Kidney (tissue), 14 donors: Measurements from ENCODE around the gene DSG2. TPM values are rescaled to one million over a fixed set of nuclear protein-coding genes. Genes with fewer than 3 reads are reported as not detected.
A peak's percentile ranks its signal among the peaks of the same experiment; 100 is the strongest.
"Not testable (repeated sequence)": the region's sequence is repeated elsewhere in the genome, so short reads cannot be mapped to it uniquely, and the experiment has no call there.

Source experiments
- DNase-seq, 5 donors: peaks; one replicate each; pipeline ENCODE4 v3.0.0-alpha.2; 2013 to 2020
- FAIRE-seq: peaks from 2 replicates; lab custom pipeline; 2012; peaks lifted over from hg19 to GRCh38; lab: Jason Lieb, UNC
- H3K27ac ChIP-seq, 2 donors: one replicate each; pipeline ENCODE4 v1.7.0; 2013; ENCODE audit warnings: low read depth in 2 of 2, low read length in 2 of 2, inconsistent platforms in 1 of 2
- H3K27me3 ChIP-seq: one replicate; pipeline ENCODE4 v1.7.1; 2013; ENCODE audit warnings: low read length, inconsistent platforms; ENCODE audit not compliant: control insufficient read depth, insufficient read depth
- H3K36me3 ChIP-seq, 3 donors: one replicate each; pipeline versions ENCODE4 v1.7.0 to v1.7.1; 2013; ENCODE audit warnings: low read length in 3 of 3, control low read depth in 1 of 3, inconsistent platforms in 1 of 3; ENCODE audit not compliant: insufficient read depth in 3 of 3, control insufficient read depth in 2 of 3
- H3K4me1 ChIP-seq, 3 donors: one replicate each; pipeline versions ENCODE4 v1.7.0 to v1.7.1; 2013; ENCODE audit warnings: low read length in 3 of 3, inconsistent platforms in 1 of 3, low read depth in 1 of 3; ENCODE audit not compliant: control insufficient read depth in 2 of 3, insufficient read depth in 2 of 3
- H3K4me3 ChIP-seq, 3 donors: one replicate each; pipeline versions ENCODE4 v1.7.0 to v1.8.1; 2013; ENCODE audit warnings: low read length in 3 of 3, control low read depth in 1 of 3, inconsistent platforms in 1 of 3
- H3K9ac ChIP-seq, 3 donors: one replicate each; pipeline versions ENCODE4 v1.7.0 to v1.7.1; 2013; ENCODE audit warnings: low read length in 3 of 3, control low read depth in 1 of 3, inconsistent platforms in 1 of 3
- H3K9me3 ChIP-seq, 3 donors: one replicate each; pipeline versions ENCODE4 v1.7.0 to v1.7.1; 2013; ENCODE audit warnings: low read length in 3 of 3, control low read depth in 1 of 3, inconsistent platforms in 1 of 3; ENCODE audit not compliant: control insufficient read depth in 2 of 3, insufficient read depth in 1 of 3
- CTCF ChIP-seq: IDR thresholded peaks from 3 replicates; pipeline ENCODE4 v1.5.1; 2012; ENCODE audit warnings: mild to moderate bottlenecking, moderate library complexity, borderline replicate concordance; ENCODE audit not compliant: insufficient read depth; ENCODE audit errors: extremely low read depth
- intact Hi-C: fragments of 100-400 bp; cut with DNase I; formaldehyde crosslinking; loops from one replicate; pipeline ENCODE4 v1.11.1; 2022
- polyA plus RNA-seq: library from polyadenylated mRNA; stranded (reverse); fragments of 350-450 nt; fragmentation: Illumina TruSeq; extraction: RNeasy Lipid Tissue Mini Kit (QIAGEN cat#74804); gene quantifications from one replicate; pipeline ENCODE4 v1.2.3, GENCODE V29; 2014; ENCODE audit warnings: low read depth, low replicate concordance; ENCODE audit not compliant: insufficient read depth
- total RNA-seq: library from RNA; stranded (reverse); fragmentation: NEBNext Ultra II Directional; extraction: Animal tissue kit (Norgen Biotek cat#: 25700); gene quantifications from one replicate; pipeline ENCODE4 v1.2.1, GENCODE V29; 2021
- donor health status: control.
- donor health status: control.
- donor health status: control.
- donor health status: control.
- donor health status: control.
- donor health status: DM: yes; HTN: yes; CAD: no.
- donor health status: Normal renal cell carcinoma (clear cell type).

Gene DSG2
- total and polyA plus RNA-seq, 2 donors from 2014 or later: 20.5 to 63.0 TPM

DNA sequence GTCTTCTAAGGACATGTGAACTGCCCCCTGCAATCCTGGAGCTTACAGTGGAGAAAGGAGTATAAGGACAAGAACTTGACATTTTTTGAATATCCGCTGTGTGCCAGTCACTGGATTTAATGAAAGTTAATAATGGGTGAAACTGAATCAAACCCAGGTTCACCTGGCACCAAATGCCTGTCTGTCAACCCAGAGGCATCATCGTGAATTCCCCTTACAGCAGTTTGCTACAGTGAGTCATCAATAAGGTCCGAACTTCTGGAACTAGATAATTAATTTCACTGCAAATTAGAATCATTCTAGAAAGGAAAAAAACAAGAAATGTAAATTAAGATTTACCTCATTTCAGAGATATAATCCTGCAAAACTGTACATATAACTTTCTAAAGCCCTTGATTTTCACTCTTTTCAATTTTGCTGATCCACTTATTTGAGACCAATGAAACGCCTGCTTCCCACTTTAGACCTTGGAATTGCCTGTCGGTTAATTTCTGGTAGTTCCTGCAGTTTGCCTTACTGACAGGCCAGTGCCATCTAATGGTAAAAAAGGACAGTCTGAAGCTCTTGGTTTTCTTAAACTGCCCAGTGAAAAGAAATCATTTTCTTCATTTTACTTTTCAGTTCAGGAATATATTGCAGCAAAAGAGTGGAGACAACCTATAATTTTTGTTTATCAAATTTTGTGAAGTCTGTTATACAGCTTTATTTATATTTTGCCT lies 8.2 kb downstream of the DSG2 start:
- Histone ChIP-seq H3K27me3 (no peaks in the 10 kb centered on the region), H3K9ac (no peak overlapping the region), H3K27ac (no peak overlapping the region), H3K9me3 (no peaks in the 10 kb centered on the region), H3K4me3 (no peak overlapping the region), H3K4me1 (peaks cover 0 to 2% (median 0%) of the 10 kb centered on the region in 3 donors), H3K36me3 (no peaks in the 10 kb centered on the region)
- intact Hi-C loops: no loop called here
- DNase-seq: peak in 1 of 5 donors; percentile 37
- FAIRE-seq: no peak
- peak; percentile 32 for TF ChIP-seq CTCF

DNA sequence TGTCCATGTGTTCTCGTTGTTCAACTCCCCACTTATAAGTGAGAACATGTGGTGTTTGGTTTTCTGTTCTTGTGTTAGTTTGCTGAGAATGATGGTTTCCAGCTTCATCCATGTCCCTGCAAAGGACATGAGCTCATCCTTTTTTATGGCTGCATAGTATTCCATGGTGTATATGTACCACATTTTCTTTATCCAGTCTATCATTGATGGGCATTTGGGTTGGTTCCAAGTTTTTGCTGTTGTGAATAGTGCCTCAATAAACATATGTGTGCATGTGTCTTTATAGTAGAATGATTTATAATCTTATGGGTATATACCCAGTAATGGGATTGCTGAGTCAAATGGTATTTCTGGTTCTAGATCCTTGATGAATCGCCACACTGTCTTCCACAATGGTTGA lies 9.1 kb downstream of the DSG2 start:
- FAIRE-seq, H3K27ac ChIP-seq, H3K36me3 ChIP-seq, DNase-seq, H3K27me3 ChIP-seq, H3K4me1 ChIP-seq, H3K9ac ChIP-seq, H3K9me3 ChIP-seq, intact Hi-C loops, H3K4me3 ChIP-seq: not testable (repeated sequence)

DNA sequence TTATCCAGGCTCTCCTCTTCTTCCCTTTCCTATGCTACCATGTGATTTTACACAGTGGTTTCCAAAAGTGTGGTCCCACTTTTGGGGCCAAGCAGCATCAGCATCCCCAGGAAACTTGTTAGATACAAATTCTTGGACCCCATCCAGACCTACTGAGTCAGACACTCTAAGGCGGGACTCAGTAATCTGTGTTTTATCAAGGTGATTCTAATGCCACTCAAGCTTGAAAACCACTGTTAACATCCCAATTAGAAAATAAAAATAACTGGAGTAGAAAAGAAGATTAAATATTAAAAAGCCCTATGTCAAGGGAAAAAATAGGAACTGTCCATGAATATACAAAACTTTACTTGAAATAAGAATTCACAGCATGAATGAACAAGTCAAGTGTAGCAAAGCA lies 10.8 kb downstream of the DSG2 start:
- FAIRE-seq (no peak), DNase-seq (no peak)
- no peaks in the 10 kb centered on the region for H3K36me3 ChIP-seq
- no peak overlapping the region for H3K4me3 ChIP-seq
- H3K27me3 ChIP-seq: no peaks in the 10 kb centered on the region
- no peak overlapping the region for H3K9ac ChIP-seq
- H3K27ac ChIP-seq: no peak overlapping the region
- H3K9me3 ChIP-seq: no peaks in the 10 kb centered on the region
- TF ChIP-seq CTCF: no peak
- intact Hi-C loops: no loop called here
- H3K4me1 ChIP-seq: peaks cover 0 to 2% (median 0%) of the 10 kb centered on the region in 3 donors

DNA sequence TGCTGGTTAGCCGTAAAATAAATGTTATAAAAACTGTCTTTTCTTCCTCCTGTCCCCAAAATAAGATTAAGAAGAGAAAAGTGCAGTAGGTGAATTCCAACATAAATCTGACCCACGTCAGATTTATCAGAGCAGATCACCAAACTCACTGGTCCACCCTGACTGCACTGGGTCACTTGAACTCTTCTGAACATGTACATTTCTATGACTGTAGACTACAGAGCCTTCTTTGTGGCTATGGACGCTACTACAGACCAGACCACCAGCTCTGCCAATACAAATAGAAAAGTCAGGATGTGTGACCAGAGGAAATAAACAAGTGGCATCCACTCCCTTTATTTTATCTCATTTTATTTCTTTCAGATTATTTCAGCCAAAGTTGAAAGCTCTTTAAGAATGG lies 11.6 kb downstream of the DSG2 start:
- Histone ChIP-seq H3K27me3 (no peaks in the 10 kb centered on the region), H3K9ac (no peak overlapping the region), H3K27ac (no peak overlapping the region), H3K4me1 (peaks cover 0 to 2% (median 0%) of the 10 kb centered on the region in 3 donors), H3K4me3 (no peak overlapping the region), H3K36me3 (no peaks in the 10 kb centered on the region), H3K9me3 (no peaks in the 10 kb centered on the region)
- intact Hi-C loops: no loop called here
- DNase-seq: no peak
- FAIRE-seq: no peak
- TF ChIP-seq CTCF: no peak
